H1 (cell line): ENCODE measurements around the gene EYA4. TPM values are rescaled to one million over a fixed set of nuclear protein-coding genes. Genes with fewer than 3 reads are reported as not detected.

Source experiments
- CTCF ChIA-PET: fragments of 300-600 bp; sonication (Branson Sonifier 250); formaldehyde crosslinking; loops from one replicate; lab custom pipeline; 2021; ENCODE audit not compliant: partially characterized antibody; lab: Charles Lee
- POLR2A ChIA-PET: fragments of 300-600 bp; sonication (Branson Sonifier 250); formaldehyde crosslinking; loops from one replicate; lab custom pipeline; 2021; ENCODE audit warnings: inconsistent platforms; ENCODE audit not compliant: partially characterized antibody; lab: Charles Lee
- DNase-seq, 2 experiments: peaks; one replicate each; pipeline versions ENCODE4 v3.0.0 to v3.0.0-alpha.2; 2010 to 2022; ENCODE audit warnings: low spot score in 2 of 2, low read depth in 1 of 2, mixed read lengths in 1 of 2
- FAIRE-seq: peaks from 2 replicates; lab custom pipeline; 2011; peaks lifted over from hg19 to GRCh38; lab: Jason Lieb, UNC
- H2AFZ ChIP-seq: 2 replicates; pipeline ENCODE4 v1.8.1; 2012; ENCODE audit warnings: low read length, inconsistent platforms
- H2AK5ac ChIP-seq: 2 replicates; pipeline ENCODE4 v1.6.1; 2013; ENCODE audit warnings: low read depth, low read length
- H2BK120ac ChIP-seq: replicated peaks from 2 replicates; pipeline ENCODE3; 2013; ENCODE audit warnings: low read depth, low read length, inconsistent platforms
- H2BK12ac ChIP-seq: 2 replicates; pipeline ENCODE4 v1.6.1; 2013; ENCODE audit warnings: low read depth, low read length
- H2BK15ac ChIP-seq: 2 replicates; pipeline ENCODE4 v1.6.1; 2013; ENCODE audit warnings: low read length
- H2BK20ac ChIP-seq: 2 replicates; pipeline ENCODE4 v1.6.1; 2013; ENCODE audit warnings: low read length
- H2BK5ac ChIP-seq: 2 replicates; pipeline ENCODE4 v1.6.1; 2013; ENCODE audit warnings: low read depth, low read length
- H3K14ac ChIP-seq: 2 replicates; pipeline ENCODE4 v1.6.1; 2013; ENCODE audit warnings: inconsistent platforms; ENCODE audit not compliant: insufficient read length
- H3K18ac ChIP-seq: 2 replicates; pipeline ENCODE4 v1.6.1; 2013; ENCODE audit warnings: low read length; ENCODE audit errors: extremely low read depth
- H3K23ac ChIP-seq: 2 replicates; pipeline ENCODE4 v1.6.1; 2013; ENCODE audit warnings: inconsistent platforms; ENCODE audit not compliant: insufficient read length
- H3K23me2 ChIP-seq: 2 replicates; pipeline ENCODE4 v1.6.1; 2013; ENCODE audit warnings: low read depth, low read length
- H3K27ac ChIP-seq: 2 replicates; pipeline ENCODE4 v1.6.1; 2011; ENCODE audit warnings: low read depth, low read length, inconsistent platforms
- H3K27me3 ChIP-seq, 4 experiments: replicated peaks in 1 of 4; 1 replicate in 1 of 4; 2 replicates in 3 of 4; pipeline versions ENCODE4 v1.6.1 to v1.8.1; 2011 to 2013; ENCODE audit warnings: low read length in 3 of 4, mild to moderate bottlenecking in 3 of 4, inconsistent platforms in 2 of 4, mixed read lengths in 2 of 4, moderate library complexity in 1 of 4; ENCODE audit not compliant: control insufficient read depth in 3 of 4, insufficient read depth in 3 of 4; ENCODE audit errors: extremely low read depth in 1 of 4
- H3K36me3 ChIP-seq, 4 experiments: 2 replicates each; pipeline versions ENCODE4 v1.6.1 to v1.8.1; 2011 to 2013; ENCODE audit warnings: mild to moderate bottlenecking in 4 of 4, low read length in 3 of 4, moderate library complexity in 2 of 4, control low read depth in 1 of 4, inconsistent platforms in 1 of 4; ENCODE audit not compliant: insufficient read depth in 4 of 4, control insufficient read depth in 2 of 4
- H3K4ac ChIP-seq: replicated peaks from 2 replicates; pipeline ENCODE3; 2013; ENCODE audit warnings: low read length, low read depth, mixed read lengths, inconsistent platforms; ENCODE audit not compliant: insufficient read length
- H3K4me1 ChIP-seq, 4 experiments: replicated peaks in 1 of 4; 1 replicate in 1 of 4; 2 replicates in 3 of 4; pipeline versions ENCODE4 v1.6.1 to v1.8.1; 2011 to 2013; ENCODE audit warnings: low read length in 3 of 4, inconsistent platforms in 2 of 4, mixed read lengths in 1 of 4; ENCODE audit not compliant: insufficient read depth in 4 of 4, control insufficient read depth in 3 of 4
- H3K4me2 ChIP-seq, 2 experiments: 2 replicates each; pipeline versions ENCODE4 v1.6.1 to v1.8.1; 2011 to 2013; ENCODE audit warnings: low read depth in 2 of 2, low read length in 2 of 2, control low read depth in 1 of 2, inconsistent platforms in 1 of 2, mild to moderate bottlenecking in 1 of 2; ENCODE audit not compliant: insufficient read depth in 1 of 2
- H3K4me3 ChIP-seq, 4 experiments: fragments of 200-600, 300-600 bp in 1 of 4; sonication (generic), shearing (Covaris generic), sonication (Bioruptor Twin) in 1 of 4; 2 replicates each; pipeline versions ENCODE4 v1.5.1 to v1.8.1; 2011 to 2016; ENCODE audit warnings: low read length in 4 of 4, low read depth in 3 of 4, control low read depth in 2 of 4, inconsistent platforms in 2 of 4, mild to moderate bottlenecking in 2 of 4, mixed read lengths in 1 of 4, moderate library complexity in 1 of 4; ENCODE audit not compliant: insufficient read depth in 2 of 4; ENCODE audit errors: extremely low read depth in 1 of 4
- H3K56ac ChIP-seq: replicated peaks from 2 replicates; pipeline ENCODE3; 2013; ENCODE audit warnings: low read depth, mild to moderate bottlenecking, mixed read lengths, low read length, inconsistent platforms; ENCODE audit not compliant: insufficient read length
- H3K79me1 ChIP-seq: 2 replicates; pipeline ENCODE4 v1.6.1; 2013; ENCODE audit warnings: low read depth, low read length, control low read depth
- H3K79me2 ChIP-seq, 2 experiments: 2 replicates each; pipeline versions ENCODE4 v1.6.1 to v1.8.1; 2012 to 2013; ENCODE audit warnings: low read length in 2 of 2, mild to moderate bottlenecking in 2 of 2, inconsistent platforms in 1 of 2; ENCODE audit not compliant: insufficient read depth in 2 of 2, control insufficient read depth in 1 of 2
- H3K9ac ChIP-seq, 4 experiments: replicated peaks in 1 of 4; 1 replicate in 1 of 4; 2 replicates in 3 of 4; pipeline versions ENCODE4 v1.6.1 to v1.8.1; 2011 to 2013; ENCODE audit warnings: low read depth in 3 of 4, low read length in 3 of 4, control low read depth in 2 of 4, mild to moderate bottlenecking in 2 of 4, moderate library complexity in 2 of 4, inconsistent platforms in 1 of 4; ENCODE audit errors: extremely low read depth in 1 of 4
- H3K9me3 ChIP-seq, 2 experiments: 2 replicates each; pipeline versions ENCODE4 v1.6.1 to v1.8.1; 2012 to 2013; ENCODE audit warnings: mild to moderate bottlenecking in 2 of 2, moderate library complexity in 2 of 2, control low read depth in 1 of 2, inconsistent platforms in 1 of 2, low read depth in 1 of 2, low read length in 1 of 2, mixed read lengths in 1 of 2; ENCODE audit not compliant: insufficient read depth in 2 of 2
- H4K20me1 ChIP-seq, 2 experiments: replicated peaks in 1 of 2; 2 replicates each; pipeline versions ENCODE3 to v1.8.1; 2011 to 2013; ENCODE audit warnings: inconsistent platforms in 2 of 2, low read length in 2 of 2, mild to moderate bottlenecking in 1 of 2; ENCODE audit not compliant: insufficient read depth in 2 of 2, control insufficient read depth in 1 of 2
- H4K5ac ChIP-seq: 2 replicates; pipeline ENCODE4 v1.6.1; 2013; ENCODE audit warnings: low read length, low read depth, mixed read lengths, inconsistent platforms; ENCODE audit not compliant: insufficient read length
- H4K8ac ChIP-seq: 2 replicates; pipeline ENCODE4 v1.8.0; 2013; ENCODE audit warnings: mild to moderate bottlenecking, moderate library complexity, low read length, inconsistent platforms; ENCODE audit not compliant: insufficient read depth; ENCODE audit errors: extremely low read depth
- H4K91ac ChIP-seq: replicated peaks from 2 replicates; pipeline ENCODE3; 2013; ENCODE audit warnings: low read length, mixed read lengths, inconsistent platforms; ENCODE audit not compliant: insufficient read length
- BACH1 ChIP-seq: IDR thresholded peaks from 2 replicates; pipeline ENCODE4 v1.6.1; 2012; ENCODE audit warnings: low read length, improper control_type of control experiment
- EZH2 ChIP-seq: fragments of 200-600 bp; sonication (generic); IDR thresholded peaks from 2 replicates; pipeline ENCODE4 v1.7.1; 2012; ENCODE audit warnings: low read depth, mild to moderate bottlenecking, moderate library complexity, low read length, inconsistent platforms; ENCODE audit not compliant: severe bottlenecking
- SP4 ChIP-seq: IDR thresholded peaks from 2 replicates; pipeline ENCODE4 v1.6.1; 2012; ENCODE audit warnings: low read length, inconsistent platforms
- WGBS, 2 experiments: shearing (Covaris generic) in 1 of 2; methylation state at CpG; one replicate each; pipeline versions ENCODE4 v1.1.6 to v1.1.7; 2013 to 2015; ENCODE audit warnings: low lambda C conversion rate in 2 of 2, mixed read lengths in 2 of 2, inconsistent platforms in 1 of 2, low coverage in 1 of 2, missing lambda C conversion rate in 1 of 2; ENCODE audit not compliant: insufficient replicate concordance in 2 of 2, insufficient coverage in 1 of 2, insufficient read length in 1 of 2; ENCODE audit errors: extremely low coverage in 1 of 2, missing lambda C conversion rate in 1 of 2; 5-methylcytosine and 5-hydroxymethylcytosine counted together
- polyA plus RNA-seq, 7 experiments: library from polyadenylated mRNA; depleted of rRNA in 3 of 7; stranded (reverse) in 5 of 7; unstranded in 2 of 7; fragments of >200 nt in 5 of 7; fragments of 200-250 nt in 2 of 7; gene quantifications; 1 replicate in 5 of 7; 2 replicates in 1 of 7; 4 replicates in 1 of 7; pipeline versions ENCODE4 v1.2.1 to v1.2.3, GENCODE V29; 2011 to 2013; ENCODE audit warnings: missing spikeins in 2 of 7, mixed read lengths in 2 of 7
- total RNA-seq: library from RNA; stranded (reverse); fragmentation: NEBNext Ultra II Directional; extraction: Animal tissue kit (Norgen Biotek cat#: 25700); gene quantifications from 2 replicates; pipeline ENCODE4 v1.2.1, GENCODE V29; 2021
- TF ChIP-seq, protein P1 (sequence below): IDR thresholded peaks from 2 replicates; pipeline ENCODE4 v1.6.1; 2011; ENCODE audit warnings: low read depth, mild to moderate bottlenecking, low read length; ENCODE audit not compliant: insufficient read depth

Gene EYA4
- total and polyA plus RNA-seq, 2 of the 8 experiments (the other 6 are each of a cell fraction or from before 2014, with no cell fraction given) = 0.06 to 0.17 TPM

GRCh38 chr6:133355922-133356321 is 114.8 kb downstream of the EYA4 start:
- Histone ChIP-seq H4K91ac (no peak overlapping the region), H4K20me1 (no peaks in the 10 kb centered on the region), H3K23ac (no peak overlapping the region), H3K27me3 (no peaks in the 10 kb centered on the region), H2BK20ac (no peak overlapping the region), H3K79me1 (no peaks in the 10 kb centered on the region), H2BK120ac (no peak overlapping the region), H3K9me3 (no peaks in the 10 kb centered on the region), H2BK5ac (no peak overlapping the region), H3K4ac (no peak overlapping the region), H4K8ac (no peak overlapping the region), H3K79me2 (no peaks in the 10 kb centered on the region), H3K4me2 (no peak overlapping the region), H2BK12ac (no peak overlapping the region), H4K5ac (no peak overlapping the region), H3K18ac (no peak overlapping the region), H3K56ac (no peak overlapping the region), H3K9ac (no peak overlapping the region), H3K27ac (no peak overlapping the region), H3K23me2 (no peaks in the 10 kb centered on the region), H3K14ac (no peak overlapping the region), H3K4me1 (no peaks in the 10 kb centered on the region), H3K36me3 (no peaks in the 10 kb centered on the region), H2BK15ac (no peak overlapping the region), H2AK5ac (no peak overlapping the region), H2AFZ (no peak overlapping the region), H3K4me3 (no peak overlapping the region)
- POLR2A ChIA-PET = no interaction called here
- FAIRE-seq = no peak
- WGBS, 2 experiments = 90% methylated on average over 3 of the region's 3 CpGs; no CpG with 5 or more reads in 1 of the 2 experiments
- DNase-seq = no peak
- CTCF ChIA-PET = interaction anchor here (0.8 kb wide), 1 partner anchor 42 kb away, joined by 3 read pairs; no protein-coding TSS in a partner anchor
- TF ChIP-seq BACH1 (no peak), SP4 (no peak), EZH2 (no peak)
- TF ChIP-seq, protein P1, sequence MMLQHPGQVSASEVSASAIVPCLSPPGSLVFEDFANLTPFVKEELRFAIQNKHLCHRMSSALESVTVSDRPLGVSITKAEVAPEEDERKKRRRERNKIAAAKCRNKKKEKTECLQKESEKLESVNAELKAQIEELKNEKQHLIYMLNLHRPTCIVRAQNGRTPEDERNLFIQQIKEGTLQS = no peak
